Right lobe of liver (tissue), 6 donors: ENCODE data around the gene MTMR12. TPM values are rescaled to one million over a fixed set of nuclear protein-coding genes. Genes with fewer than 3 reads are reported as not detected.

ENCODE experiments used
- ATAC-seq, 4 donors: fragments of 200-7000 bp; cut with Tn5 transposase; one replicate each; pipeline ENCODE4 v1.9.1; 2020; ENCODE audit warnings: mild to moderate bottlenecking in 4 of 4, moderate library complexity in 4 of 4
- DNase-seq, 3 donors: peaks; one replicate each; pipeline ENCODE4 v3.0.0-alpha.2; 2020
- H3K27ac ChIP-seq, 3 donors: fragments of 200-600 bp; one replicate each; pipeline ENCODE4 v1.8.0; 2022
- H3K27me3 ChIP-seq, 2 donors: fragments of 200-600 bp; one replicate each; pipeline ENCODE4 v1.8.0; 2022
- H3K36me3 ChIP-seq, 4 donors: fragments of 200-600 bp; sonication (generic) in 1 of 4; one replicate each; pipeline versions ENCODE4 v1.5.1 to v1.8.0; 2017 to 2022; ENCODE audit warnings: control low read depth in 1 of 4
- H3K4me1 ChIP-seq, 4 donors: fragments of 200-600 bp; sonication (generic) in 1 of 4; one replicate each; pipeline versions ENCODE4 v1.5.1 to v1.8.0; 2017 to 2022; ENCODE audit warnings: control low read depth in 1 of 4
- H3K4me3 ChIP-seq, 3 donors: fragments of 200-600 bp; one replicate each; pipeline ENCODE4 v1.8.0; 2022
- H3K9me3 ChIP-seq, 4 donors: fragments of 200-600 bp; sonication (generic) in 1 of 4; one replicate each; pipeline versions ENCODE4 v1.5.1 to v1.8.0; 2017 to 2022; ENCODE audit warnings: control low read depth in 1 of 4
- POLR2A ChIP-seq: fragments of 450-650 bp; IDR thresholded peaks from one replicate; pipeline ENCODE4 v1.6.1; 2017; ENCODE audit warnings: antibody characterized with exemption, mild to moderate bottlenecking
- WGBS: methylation state at CpG from one replicate; pipeline ENCODE4 v1.1.6; 2018; ENCODE audit warnings: low coverage, low lambda C conversion rate; ENCODE audit not compliant: insufficient coverage; ENCODE audit errors: missing lambda C conversion rate; 5-methylcytosine and 5-hydroxymethylcytosine counted together
- intact Hi-C, 2 donors: fragments of 100-400 bp; cut with DNase I; formaldehyde crosslinking; loops; one replicate each; pipeline versions ENCODE4 v1.11.2 to v1.14.1; 2022
- total RNA-seq, 6 experiments: library from RNA; depleted of rRNA in 2 of 6; stranded (reverse); fragments of >200 nt in 2 of 6; fragmentation: NEBNext Ultra II Directional in 3 of 6; extraction: Animal tissue kit (Norgen Biotek cat#: 25700) in 3 of 6; gene quantifications; one replicate each; pipeline versions ENCODE4 v1.1.0 to v1.2.4, GENCODE V29; 2016 to 2023
- TF ChIP-seq, protein P1 (sequence below), 4 donors: fragments of 200-600 bp in 3 of 4; fragments of 450-650 bp in 1 of 4; IDR thresholded peaks; one replicate each; pipeline versions ENCODE4 v1.5.1 to v1.8.0; 2016 to 2022; ENCODE audit warnings: antibody characterized with exemption in 4 of 4, mild to moderate bottlenecking in 2 of 4
- donor health status: DM: no; HTN: yes; CAD: no.
- donor health status: DM: no; HTN: no; CAD: no.
- donor health status: DM: no; HTN: no; CAD: no.
- donor health status: DM: no; HTN: yes; CAD: no.
- donor health status: DM: no; HTN: yes; CAD: no.

Gene MTMR12
- total RNA-seq, 6 experiments from 2014 or later = 14.9 to 22.9 (median 16.3) TPM

DNA sequence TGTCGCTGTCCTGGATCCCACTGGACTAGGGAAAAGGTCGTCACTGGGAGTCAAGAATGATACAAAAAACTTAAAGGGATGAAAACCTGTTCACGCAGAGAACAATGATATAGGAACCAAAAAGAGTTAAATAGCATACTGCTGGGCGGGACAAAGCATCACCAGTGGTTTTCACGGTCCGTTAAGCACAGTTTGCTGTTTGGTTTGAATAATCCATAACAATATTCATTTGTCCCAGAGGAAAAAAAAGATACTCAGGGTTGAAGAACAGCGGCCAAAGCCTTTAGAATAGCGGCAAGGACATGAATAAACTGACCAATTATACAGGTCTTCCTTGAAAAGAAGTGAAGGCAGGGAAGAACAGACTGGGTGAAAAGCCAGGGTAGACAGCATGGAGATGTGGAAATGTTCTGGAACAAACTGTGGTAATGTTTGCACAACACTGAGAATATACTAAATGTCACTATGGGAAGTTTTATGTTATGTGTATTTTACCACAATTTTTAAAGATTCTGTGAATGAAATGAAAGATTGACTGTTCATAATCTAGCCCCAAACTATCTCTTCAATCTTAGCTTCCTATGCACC is 60.8 kb downstream of the MTMR12 start:
- no peak for DNase-seq
- TF ChIP-seq POLR2A = no peak
- TF ChIP-seq, protein P1, sequence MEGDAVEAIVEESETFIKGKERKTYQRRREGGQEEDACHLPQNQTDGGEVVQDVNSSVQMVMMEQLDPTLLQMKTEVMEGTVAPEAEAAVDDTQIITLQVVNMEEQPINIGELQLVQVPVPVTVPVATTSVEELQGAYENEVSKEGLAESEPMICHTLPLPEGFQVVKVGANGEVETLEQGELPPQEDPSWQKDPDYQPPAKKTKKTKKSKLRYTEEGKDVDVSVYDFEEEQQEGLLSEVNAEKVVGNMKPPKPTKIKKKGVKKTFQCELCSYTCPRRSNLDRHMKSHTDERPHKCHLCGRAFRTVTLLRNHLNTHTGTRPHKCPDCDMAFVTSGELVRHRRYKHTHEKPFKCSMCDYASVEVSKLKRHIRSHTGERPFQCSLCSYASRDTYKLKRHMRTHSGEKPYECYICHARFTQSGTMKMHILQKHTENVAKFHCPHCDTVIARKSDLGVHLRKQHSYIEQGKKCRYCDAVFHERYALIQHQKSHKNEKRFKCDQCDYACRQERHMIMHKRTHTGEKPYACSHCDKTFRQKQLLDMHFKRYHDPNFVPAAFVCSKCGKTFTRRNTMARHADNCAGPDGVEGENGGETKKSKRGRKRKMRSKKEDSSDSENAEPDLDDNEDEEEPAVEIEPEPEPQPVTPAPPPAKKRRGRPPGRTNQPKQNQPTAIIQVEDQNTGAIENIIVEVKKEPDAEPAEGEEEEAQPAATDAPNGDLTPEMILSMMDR (IDR thresholded peaks at IDR 0.05) = no peak
- WGBS = 100% methylated on average over 4 of the region's 8 CpGs
- Histone ChIP-seq H3K4me3 (no peak overlapping the region), H3K27ac (no peak overlapping the region), H3K36me3 (peaks cover 0 to 31% (median 10%) of the 10 kb centered on the region in 4 donors), H3K9me3 (no peaks in the 10 kb centered on the region), H3K4me1 (peaks cover 0 to 21% (median 0%) of the 10 kb centered on the region in 4 donors), H3K27me3 (no peaks in the 10 kb centered on the region)
- ATAC-seq = peak; percentile 34 to 52 (median 48)
- intact Hi-C loops = no loop called here

DNA sequence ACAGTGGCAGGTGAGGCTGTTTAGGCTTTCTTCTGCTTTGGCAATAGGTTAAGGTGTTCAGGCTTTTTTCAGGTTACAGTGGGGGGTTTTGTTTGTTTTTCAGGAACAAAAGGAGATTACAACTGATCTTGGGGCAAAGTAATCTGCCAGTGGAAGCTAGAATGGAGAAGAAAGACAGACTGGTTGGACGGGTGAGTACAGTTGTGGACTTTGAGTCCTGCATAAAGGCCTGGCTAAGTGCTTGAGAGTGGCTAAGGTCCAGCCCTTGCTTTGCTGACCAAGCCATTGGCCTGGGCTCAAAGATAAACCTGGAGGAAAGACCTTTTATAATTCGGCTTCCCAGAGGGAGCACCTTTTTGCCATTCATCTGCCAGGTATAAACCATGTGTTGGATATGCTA is 63.1 kb downstream of the MTMR12 start:
- WGBS = 31% methylated on average over 2 of the region's 2 CpGs
- Histone ChIP-seq H3K27ac (peak overlapping the region in 2 of 3 donors; percentile 4 to 41), H3K4me1 (peaks cover 0 to 21% (median 0%) of the 10 kb centered on the region in 4 donors), H3K36me3 (peaks cover 0 to 26% (median 10%) of the 10 kb centered on the region in 4 donors), H3K27me3 (no peaks in the 10 kb centered on the region), H3K4me3 (no peak overlapping the region), H3K9me3 (no peaks in the 10 kb centered on the region)
- DNase-seq (peak; percentile 30 to 83 (median 64)), ATAC-seq (peak; percentile 95 to 97 (median 96))
- TF ChIP-seq, protein P1 (IDR thresholded peaks at IDR 0.05) = no peak
- TF ChIP-seq POLR2A = no peak
- intact Hi-C loops = no loop called here

DNA sequence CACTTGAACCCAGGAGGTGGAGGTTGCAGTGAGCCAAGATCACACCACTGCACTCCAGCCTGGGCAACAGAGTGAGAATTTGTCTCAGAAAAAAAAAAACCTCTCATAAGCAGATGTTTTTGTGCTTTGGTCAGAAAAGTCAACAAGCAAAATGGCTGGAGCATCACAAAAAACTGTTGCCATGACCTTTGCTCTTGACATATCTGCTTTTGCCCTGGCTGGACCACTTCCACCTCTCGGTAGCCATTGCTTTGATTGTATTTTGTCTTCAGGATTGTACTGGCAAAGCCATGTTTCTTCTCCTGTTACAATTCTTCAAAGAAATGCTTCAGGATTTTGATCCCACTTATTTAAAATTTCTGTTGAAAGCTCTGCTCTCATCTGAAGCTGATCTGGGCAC is 67.0 kb downstream of the MTMR12 start:
- no peak for TF ChIP-seq POLR2A
- TF ChIP-seq, protein P1 (IDR thresholded peaks at IDR 0.05) = no peak
- Histone ChIP-seq H3K9me3 (no peaks in the 10 kb centered on the region), H3K4me3 (no peak overlapping the region), H3K4me1 (peaks cover 0 to 15% (median 0%) of the 10 kb centered on the region in 4 donors), H3K36me3 (peaks cover 0 to 36% (median 18%) of the 10 kb centered on the region in 4 donors), H3K27me3 (no peaks in the 10 kb centered on the region), H3K27ac (no peak overlapping the region)
- intact Hi-C loops = no loop called here
- WGBS = 25% methylated on average over 1 of the region's 1 CpG
- ATAC-seq (peak in 2 of 4 donors; percentile 22 to 51), DNase-seq (no peak)

DNA sequence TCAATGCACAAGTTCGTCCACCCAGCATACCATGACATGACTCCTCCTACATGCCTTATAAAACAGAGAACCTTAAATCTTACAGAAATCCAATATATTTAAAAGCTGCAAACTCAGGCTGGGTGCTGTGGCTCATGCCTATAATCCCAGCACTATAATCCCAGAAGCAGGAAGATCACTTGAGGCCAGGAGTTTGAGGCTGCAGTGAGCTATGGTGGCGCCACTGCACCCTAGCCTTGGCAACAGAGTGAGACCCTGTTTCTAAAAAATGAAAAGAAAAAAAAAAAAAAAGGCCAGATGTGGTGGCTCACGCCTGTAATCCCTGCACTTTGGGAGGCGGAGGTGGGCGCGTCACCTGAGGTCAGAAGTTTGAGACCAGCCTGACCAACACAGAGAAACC is 68.7 kb downstream of the MTMR12 start:
- peaks cover under 1 to 49% (median 21%) of the 10 kb centered on the region in 4 donors for H3K36me3 ChIP-seq
- no peaks in the 10 kb centered on the region for H3K27me3 ChIP-seq
- intact Hi-C loops = no loop called here
- no peak for ATAC-seq
- no peaks in the 10 kb centered on the region for H3K9me3 ChIP-seq
- peaks cover 0 to 1% (median 0%) of the 10 kb centered on the region in 4 donors for H3K4me1 ChIP-seq
- DNase-seq = no peak
- TF ChIP-seq POLR2A = no peak
- TF ChIP-seq, protein P1 (IDR thresholded peaks at IDR 0.05) = no peak
- 100% methylated on average over 1 of the region's 6 CpGs for WGBS
- no peak overlapping the region for H3K4me3 ChIP-seq
- H3K27ac ChIP-seq = no peak overlapping the region
